ENCODE data around the gene IVD. TPM values are rescaled to one million over a fixed set of nuclear protein-coding genes. Genes with fewer than 3 reads are reported as not detected.
"Not testable (repeated sequence)": the region's sequence is repeated elsewhere in the genome, so short reads cannot be mapped to it uniquely, and the experiment has no call there.

IVD gene
- polyA plus RNA-seq, 1 donor, result 57.8 TPM

DNA sequence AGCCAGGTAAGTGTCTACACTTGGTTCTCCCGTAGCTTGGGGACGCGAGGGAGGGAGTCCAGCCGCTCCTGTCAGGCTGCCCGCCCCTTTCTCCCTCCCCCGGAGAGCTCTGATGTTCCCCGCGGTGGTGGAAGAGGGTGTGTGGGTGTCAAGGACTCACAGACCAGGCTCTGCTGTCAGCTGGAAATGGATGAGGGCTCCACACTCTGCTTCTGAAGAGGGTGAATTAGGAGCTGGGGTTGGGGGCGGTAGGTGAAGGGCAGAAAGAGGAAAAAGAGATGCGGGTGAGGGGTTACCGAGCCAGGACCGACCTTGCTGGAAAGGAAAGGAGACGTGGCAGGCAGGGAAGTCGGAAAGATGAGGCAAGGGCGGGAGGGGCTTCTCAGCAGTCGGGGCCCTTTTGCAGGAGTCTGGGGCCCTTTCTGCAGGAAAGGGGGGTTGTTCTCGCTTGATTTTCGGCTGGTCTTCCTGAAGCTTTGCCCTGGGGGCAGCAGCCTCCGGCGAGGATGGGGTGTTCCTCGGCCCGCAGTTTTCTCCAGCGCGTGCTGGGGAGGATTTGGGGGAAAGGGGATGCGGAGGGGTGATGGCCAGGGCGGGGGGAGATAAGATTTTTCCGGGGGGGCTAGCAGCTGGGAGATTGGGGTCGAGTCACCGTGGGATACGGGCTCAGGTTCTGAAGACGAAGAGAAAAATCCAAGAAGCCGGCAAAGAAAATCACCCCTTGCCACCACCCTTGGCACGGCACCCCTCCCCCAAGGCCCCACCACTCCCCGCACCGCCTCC is 34.6 kb downstream of the IVD start:
- DNase-seq, result no peak

DNA sequence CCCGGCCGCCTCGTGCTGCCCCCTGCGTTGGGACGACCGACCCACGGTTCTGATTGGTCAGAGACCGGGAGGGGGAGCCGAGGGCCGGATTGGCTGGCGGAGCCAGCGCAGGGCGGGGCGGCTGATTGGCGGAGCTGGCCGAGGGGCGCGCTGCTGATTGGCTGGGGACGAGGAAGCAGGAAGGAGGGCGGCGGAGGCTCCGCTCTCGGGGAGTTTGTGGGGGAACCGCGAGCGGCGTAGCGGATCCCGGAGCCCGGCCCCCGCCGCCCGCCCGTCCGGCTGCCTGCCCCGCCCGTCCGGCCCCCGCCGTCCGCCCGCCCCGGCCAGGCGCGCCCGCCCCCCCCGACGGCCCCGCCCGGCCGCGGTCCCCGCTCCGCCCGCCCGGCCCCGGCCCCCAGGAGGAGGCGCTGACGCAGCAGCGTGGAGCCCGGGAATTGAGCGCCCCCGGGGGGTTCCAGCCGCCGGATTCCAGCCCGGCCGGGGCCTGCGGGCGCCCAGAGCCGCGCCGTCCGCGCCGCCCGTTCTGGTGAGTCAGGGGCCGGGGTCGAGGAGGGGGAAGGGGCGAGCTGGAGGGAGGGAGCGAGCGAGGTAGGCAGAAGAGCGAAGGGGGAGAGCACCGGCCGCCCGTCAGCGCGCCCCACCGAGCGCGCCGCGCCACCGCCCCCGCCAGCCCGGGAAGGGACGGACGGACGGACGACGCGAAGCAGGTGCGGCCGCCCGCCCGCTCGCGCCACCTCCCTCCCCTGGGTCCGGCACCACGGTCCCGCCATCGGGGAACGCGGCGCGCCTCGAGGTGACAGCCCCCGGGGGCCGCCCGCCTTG is 35.4 kb downstream of the IVD start, which contains the start of gene BAHD1:
Gene BAHD1 (plus strand): TSS at position 211 of the 822 bp plus-strand sequence. CDS start 17,512 bp downstream, outside the sequence.
- DNase-seq, result peak; percentile 94

DNA sequence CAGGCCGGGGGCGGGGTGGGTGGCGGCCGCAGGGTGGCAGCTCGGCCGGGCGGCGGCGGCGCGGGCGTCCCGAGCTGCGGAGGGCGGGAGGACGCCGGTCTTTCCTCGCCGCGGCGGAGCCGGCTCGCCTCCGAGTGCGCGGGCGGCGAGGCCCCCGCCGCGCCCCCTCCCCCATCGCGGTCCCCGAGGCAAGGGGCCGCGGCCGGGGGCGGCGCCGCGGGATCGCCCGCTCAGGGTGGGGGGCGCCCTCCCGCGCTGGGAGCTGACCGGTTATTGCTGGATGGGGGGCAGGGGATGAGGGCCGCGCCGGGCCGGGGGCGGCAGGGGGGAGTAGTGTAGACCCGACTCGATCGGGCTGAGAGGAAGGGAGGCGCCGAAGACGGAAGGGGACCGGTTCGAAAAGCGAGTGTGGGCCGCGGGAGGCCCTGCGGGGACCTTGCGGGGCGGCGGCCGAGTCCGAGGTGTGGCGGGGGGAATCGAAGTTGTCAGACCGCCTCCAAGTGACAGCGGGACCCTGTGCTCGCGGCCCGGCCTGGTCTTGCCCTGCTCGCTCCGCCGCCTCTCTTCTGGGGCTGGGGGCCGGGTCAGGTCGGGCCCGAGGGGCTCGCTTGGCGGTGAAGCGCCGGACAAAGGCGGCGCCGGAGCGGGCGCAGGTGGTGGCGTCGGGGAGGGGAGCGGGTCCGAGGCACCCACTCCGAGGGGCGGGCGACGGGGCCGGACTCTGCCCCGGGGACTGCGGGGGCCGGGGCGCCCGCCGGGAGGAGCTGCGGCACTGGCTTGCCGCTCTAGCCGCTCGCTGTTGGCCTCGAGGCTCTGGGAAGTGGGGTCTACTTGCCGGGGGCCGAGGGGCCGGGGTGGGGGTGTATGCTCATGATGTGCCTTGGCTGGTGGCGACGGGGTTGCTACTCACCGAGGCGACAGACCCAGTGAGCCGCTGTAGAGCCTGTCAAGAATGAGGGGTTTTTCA is 36.3 kb downstream of the IVD start:
- DNase-seq, result no peak

DNA sequence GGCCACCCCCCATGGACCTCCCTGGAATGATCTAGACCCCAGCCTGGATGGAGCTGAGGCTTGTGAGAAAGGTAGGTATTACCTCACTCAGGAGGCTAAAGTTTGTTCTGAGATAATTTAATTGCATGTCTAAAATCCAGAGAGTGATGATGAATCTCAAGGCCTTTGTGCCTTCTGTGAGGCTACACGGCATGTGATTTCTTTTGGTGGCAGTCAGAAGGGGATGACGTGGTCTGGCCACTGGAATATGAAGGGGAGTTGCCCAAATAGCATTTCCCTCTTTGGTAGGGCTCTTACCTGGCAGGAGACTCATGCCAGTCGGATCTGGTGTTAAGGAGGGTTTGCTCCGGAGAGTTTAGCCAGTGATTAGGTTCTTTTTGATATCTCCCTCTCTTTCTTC is 37.7 kb downstream of the IVD start:
- DNase-seq, result no peak

DNA sequence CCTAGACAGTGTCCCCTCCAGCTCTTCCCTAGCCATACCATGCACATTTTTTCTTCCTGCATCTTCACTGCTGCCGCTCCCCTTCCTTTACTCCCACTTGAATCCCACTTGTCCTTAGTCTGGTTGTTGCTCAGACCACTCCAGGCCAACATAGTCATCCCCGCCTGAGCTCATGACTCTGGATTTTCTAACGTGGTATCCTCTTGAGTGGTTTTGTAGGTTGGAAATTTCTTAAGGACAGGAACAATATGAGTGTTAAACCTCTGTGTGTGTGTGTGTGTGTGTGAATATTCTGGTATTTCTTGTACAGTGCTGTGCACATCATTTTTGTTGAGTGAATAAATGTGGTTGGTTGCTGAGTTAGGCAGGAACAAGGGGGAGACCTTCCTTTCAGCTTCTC is 38.3 kb downstream of the IVD start:
- no peak for DNase-seq

DNA sequence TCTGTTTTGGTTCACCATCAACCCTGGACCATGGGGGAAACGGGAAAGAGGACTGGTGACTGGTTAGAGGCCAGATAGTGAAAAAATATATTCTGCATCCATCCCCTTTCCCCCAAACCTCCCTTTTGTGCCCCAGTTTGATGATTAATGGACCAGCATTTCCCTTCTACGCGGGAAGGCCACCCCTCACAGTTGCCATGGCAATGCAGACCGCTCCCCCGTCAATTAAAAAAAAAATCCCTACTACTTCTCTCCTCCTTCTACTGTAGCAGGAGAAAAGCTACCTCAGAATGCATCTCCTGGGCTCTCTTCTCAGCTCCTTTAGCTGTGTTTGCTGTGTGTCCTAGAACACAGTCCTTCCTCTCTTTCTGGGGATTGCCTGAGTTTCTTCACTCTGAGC is 39.1 kb downstream of the IVD start:
- no peak for DNase-seq

DNA sequence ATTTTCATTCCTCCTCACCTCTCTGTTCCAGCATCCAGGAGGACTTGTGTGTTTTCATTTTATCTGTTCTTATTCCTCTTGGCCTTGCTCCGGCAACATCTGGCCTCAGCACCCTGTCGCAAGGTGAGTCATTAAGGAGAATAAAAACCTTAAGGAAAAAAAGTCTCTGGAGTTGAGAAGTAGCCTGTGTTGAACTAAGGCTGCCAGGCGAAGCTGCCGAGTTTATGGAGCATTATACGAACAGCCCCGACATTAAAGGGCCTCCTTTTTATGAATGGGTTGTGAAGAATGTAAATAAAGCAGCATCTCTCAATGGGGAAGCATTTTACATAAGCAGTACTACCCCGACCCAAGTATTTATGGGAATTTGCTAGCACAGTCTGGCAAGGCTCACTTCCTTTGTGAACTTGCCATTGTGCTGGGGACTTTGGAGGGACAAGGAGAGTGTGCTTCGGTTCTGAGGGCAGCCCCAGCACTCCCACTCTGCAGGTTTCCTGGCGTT is 39.9 kb downstream of the IVD start:
- no peak for DNase-seq

DNA sequence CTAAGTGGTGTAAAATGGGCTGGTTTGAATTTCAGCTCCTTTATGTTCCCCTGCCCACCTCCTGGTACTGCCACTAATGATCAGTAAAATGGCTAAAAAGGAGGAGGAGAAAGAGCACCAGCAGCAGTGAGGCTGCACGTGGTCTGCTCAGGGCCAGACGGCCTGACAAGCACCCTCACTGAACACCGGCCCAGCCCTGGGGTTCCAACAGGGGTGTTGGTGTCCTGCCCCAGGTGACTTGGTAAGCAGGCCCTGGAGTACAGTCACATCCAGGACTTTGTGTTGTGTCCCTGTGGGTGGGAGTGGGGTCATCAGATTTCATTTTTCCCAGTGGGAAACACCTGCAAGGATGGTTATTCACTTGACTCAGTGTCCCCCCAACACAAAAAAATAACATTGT is 40.5 kb downstream of the IVD start:
- no peak for DNase-seq

DNA sequence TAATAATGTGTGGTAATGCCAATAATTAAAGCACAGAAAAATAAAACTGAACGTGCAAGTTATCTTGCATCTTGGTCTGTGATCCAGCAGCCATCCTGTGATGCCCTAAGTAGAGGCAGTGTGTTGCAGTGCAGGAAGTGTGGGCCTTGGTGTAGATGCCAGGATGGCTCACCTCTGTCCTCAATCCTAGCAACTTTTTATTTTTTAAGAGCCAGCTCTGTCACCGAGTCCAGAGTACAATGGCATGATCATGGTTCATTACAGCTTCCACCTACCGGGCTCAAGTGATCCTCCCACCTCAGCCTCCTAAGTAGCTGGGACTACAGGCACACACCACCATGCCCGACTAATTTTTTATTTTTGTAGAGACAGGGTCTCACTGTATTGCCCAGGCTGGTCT is 42.8 kb downstream of the IVD start:
- no peak for DNase-seq

DNA sequence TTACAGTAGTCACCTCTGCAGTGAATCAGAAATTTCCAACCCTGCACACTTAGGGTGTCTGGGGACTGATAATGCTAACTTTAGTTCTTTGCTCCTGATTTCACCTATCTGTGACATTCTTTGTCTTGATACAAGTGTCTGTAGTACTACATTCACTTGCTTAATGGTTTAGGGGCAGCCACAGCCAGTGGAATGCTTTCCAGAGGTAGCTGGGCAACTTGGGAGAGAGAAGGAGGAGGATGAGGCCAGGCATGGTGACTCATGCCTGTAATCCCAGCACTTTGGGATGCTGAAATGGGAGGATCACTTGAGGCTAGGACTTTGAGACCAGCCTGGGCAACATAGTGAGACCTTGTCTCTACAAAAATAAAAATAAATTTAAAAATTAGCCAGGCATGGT is 43.7 kb downstream of the IVD start:
- no peak for DNase-seq

DNA sequence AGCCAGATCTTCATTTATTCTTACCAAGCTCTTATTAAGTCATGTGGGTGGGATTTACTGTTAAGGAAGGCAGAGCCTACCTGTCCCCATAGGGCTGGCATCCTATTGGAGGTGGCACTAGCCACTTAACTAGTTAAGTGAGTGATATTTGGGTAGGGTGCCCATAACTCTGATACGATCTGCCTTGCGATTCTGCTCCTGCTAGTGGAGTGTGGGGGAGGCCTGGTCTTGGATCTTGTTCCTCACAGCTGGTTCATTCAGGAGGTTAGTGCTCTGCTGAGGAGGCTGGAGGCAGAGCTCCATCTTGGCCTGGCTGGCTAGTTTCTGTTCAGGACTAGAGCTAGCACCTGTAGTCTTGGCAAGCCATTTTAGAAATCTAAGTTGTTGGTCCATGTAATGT is 44.5 kb downstream of the IVD start:
- no peak for DNase-seq

DNA sequence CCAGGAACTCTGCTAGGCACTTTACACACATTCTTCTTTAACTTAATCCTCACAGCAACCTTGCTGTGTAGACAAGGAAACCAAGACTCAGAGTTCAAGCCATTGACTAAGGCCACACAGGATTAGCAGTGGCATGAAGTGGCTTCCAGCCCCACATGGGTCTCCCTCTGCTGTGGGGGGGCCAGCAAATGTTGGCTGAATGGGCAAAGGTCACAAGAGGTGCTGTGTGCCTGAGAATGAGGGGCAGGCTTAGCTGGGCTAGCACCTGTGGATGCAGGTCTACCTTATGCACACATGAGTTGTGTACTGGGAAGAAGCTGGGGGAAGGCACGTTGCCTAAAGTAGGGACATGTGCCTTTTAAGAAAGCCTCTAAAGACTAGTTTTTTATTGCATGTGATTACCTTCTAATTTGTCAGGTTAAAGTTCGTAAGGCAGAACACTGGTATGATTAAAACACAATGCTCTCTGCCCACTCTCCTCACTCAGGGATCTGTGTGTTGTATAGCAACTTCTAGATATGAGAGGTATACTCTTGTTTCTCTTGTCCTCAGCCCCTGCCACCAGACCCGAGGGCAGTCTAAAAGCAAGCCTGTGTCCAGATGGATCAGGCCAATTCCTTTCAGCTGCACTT is 46.0 kb downstream of the IVD start:
- no peak for DNase-seq

DNA sequence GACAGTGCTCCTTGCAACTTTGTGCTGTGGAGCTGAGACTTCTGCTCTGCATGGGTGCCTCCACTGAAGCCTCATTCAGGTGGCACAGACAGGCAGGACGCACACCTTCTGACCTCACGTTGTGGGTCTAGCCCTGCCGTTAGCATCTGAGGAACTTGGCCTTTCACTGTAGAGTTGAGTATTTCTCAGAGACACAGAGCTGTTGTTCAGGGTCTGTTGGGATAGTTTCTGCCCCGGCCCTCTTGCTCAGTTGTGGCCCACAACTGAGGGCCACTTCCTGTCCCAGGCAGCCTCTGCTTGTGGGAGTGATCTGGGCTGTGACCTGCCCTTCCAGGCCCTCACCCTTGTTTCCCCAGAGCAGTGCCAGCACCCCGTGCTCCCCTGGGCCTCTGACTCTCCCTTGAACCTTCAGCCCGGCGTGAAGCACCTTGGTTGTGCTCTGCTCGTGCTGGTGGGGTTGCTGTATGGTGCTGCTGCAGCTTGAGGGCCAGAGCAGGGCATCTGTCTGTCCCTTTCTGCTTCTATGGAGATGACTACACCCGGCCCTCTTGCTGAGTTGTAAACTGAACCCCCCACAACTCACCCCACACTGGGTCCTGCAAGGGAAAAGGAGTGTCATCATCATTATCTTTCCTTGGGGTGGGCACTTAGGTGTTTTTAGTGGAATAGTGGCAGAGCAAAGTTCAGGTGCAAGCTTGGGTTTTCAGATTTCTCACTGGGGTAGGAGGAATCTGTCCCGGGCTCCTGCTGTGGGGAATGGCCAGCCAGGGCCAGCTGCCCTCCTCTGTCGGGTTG is 46.9 kb downstream of the IVD start:
- DNase-seq, result no peak

DNA sequence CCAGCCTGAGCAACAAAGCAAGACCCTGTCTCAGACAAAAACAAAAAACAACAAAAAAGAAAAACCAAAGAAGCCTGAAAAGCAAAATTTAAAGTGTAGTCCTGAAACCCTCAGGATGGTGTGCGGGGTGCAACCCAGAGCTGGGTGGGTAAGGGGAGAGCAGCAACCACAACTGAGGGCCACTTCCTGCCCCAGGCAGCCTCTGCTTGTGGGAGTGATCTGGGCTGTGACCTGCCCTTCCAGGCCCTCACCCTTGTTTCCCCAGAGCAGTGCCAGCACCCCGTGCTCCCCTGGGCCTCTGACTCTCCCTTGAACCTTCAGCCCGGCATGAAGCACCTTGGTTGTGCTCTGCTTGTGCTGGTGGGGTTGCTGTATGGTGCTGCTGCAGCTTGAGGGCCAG is 48.3 kb downstream of the IVD start:
- DNase-seq, result not testable (repeated sequence)

DNA sequence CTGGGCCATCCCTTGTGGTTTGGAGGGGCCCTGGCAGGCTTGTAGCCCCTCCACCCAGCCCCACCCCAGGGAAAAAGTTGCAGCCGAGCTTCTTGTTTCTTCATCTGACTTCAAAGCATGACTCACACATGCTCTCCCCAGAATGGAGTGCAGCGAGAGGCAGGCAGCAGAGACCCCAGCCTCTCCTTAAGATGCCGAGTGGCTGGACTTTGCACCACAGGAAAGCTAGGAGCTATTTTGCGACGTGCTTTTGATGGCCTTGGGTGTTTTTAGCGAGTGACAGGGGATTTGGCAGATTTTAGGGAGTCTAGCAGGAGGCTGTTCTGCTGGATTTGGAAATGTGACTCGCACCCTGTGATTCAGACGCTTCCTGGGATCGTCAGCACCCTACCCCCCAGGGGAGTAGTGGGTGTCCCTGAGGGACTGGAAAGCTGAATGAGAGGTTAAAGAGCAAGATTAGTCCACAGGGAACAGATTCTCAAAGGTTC is 49.4 kb downstream of the IVD start:
- DNase-seq, result no peak

DNA sequence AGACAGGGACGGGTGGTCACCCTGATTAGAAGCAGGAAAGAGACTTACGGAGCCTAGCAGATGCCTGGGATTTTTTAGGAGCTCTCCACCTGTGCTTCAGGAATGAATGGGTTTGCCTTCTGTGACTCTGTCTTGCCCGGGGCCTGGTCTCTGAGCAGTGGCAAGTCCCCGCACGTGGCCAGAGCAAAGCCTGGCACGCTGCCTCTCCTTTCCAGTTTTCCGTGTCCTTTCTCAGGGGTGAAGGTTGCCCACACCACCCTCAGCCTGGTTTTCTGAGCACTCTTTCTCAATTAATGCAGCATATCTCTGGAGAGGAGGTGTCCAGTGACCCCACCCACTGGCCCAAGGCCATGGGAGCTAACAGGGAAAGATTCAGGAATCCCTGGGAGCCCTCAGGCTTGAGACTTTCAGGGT is 50.7 kb downstream of the IVD start:
- no peak for DNase-seq

DNA sequence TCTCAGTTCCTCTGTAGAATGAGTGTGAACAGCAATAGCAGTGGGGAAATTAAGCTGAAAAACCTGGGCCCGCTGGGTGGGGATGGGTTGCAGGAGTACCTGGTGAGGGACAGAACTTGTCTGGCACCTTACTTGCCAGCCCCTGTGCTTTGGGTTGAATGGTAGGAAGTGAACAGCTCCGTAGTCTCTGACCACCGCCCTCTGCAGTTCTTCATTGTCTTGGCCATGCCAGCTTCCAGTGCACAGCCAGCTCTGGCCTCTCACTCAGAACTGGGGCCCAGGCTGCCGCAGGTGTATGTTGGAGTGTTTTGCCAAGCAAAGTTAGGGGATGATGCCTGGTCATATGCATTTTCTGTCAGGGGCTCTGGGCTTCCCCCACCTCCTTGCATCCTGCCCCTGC is 51.1 kb downstream of the IVD start:
- DNase-seq, result no peak

DNA sequence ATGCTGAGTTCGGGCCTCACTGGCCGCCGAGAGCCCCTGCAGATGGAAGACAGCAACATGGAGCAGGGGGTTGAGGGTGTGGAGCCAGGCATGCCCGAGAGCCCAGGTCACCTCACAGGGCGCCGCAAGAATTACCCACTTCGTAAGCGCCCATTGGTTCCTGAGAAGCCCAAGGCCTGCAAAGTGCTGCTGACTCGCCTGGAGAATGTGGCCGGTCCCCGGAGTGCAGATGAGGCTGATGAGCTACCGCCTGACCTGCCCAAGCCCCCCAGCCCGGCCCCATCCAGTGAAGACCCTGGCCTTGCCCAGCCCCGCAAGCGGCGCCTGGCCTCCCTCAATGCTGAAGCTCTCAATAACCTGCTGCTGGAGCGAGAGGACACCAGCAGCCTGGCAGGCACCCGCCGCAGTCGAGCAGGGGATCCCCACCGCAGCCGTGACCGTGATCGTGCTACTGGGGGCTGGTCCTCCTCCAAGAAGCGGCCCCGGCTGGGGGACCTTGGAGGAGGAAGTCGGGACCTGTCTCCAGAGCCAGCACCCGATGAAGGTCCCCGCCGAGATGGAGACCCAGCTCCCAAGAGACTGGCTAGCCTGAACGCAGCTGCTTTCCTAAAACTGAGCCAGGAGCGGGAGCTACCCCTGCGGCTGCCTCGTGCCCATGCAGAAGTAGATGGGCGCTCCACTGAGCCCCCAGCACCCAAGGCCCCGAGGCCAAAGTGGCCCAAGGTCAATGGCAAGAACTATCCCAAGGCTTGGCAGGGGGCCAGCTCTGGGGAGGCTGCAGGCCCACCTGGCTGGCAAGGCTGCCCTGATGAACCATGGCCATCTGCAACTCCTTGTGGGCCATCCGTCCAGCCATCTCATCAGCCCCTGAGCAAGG is 53.1 kb downstream of the IVD start:
- DNase-seq, result no peak

DNA sequence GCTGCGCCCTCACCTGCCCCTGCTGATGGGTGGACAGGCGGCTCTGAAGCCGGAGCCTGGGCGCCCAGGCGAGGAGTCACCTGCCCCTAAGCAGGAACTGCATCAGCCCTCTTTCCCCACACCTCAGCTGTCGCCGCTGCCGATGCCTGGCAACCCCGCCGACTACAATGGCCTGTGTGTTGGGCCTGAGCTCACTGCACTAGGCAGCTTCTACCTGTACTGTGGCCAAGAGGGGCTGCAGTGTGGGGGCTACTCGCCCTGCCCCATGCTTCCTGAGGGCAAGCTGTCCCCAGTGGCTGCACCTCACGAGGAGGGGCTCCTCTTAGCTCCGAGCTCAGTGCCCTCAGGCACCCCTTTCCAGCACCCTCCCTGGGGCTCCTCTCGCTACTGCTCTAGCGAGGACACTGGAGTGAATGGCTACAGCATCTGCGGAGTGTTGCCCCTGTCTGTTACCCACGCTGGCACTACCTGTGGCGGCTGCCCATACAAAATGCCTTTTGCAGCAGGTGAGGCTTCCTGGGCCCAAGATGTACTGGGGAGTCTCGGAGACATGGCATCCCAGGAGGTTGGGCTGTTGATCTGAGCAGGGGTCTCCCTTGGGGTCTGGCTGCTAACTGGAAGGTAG is 53.9 kb downstream of the IVD start:
- no peak for DNase-seq

Measured in hindlimb muscle (tissue), 1 donor.